Measurements from ENCODE around the gene TIMM8B.
A peak's percentile ranks its signal among the peaks of the same experiment; 100 is the strongest.
"Not testable (repeated sequence)": the region's sequence is repeated elsewhere in the genome, so short reads cannot be mapped to it uniquely, and the experiment has no call there.

TIMM8B gene

GRCh38 chr11:112073941-112074811 is 12.4 kb downstream of the TIMM8B start, which contains the start of the genes NKAPD1 and PIH1D2:
TSS of gene NKAPD1 (plus strand) at chr11:112074299. CDS start at chr11:112075575, 1,276 bp downstream.
TSS of gene PIH1D2 (minus strand) at chr11:112074017. CDS start at chr11:112073174, 843 bp downstream.
- under 1% methylated on average over 37 of the region's 43 CpGs for WGBS
- Histone ChIP-seq H3K27me3 (ENCODE audit: insufficient read depth, low read length) (no peaks in the 10 kb centered on the region), H3K4me1 (ENCODE audit: insufficient read depth, low read length) (no peaks in the 10 kb centered on the region; the same call in 1 of the 2 replicates), H3K9ac (ENCODE audit: low read depth, low read length) (peak within 1 kb of the TSS; percentile 93), H3K4me3 (ENCODE audit: low read length) (peak within 1 kb of the TSS; percentile 98), H3K27ac (ENCODE audit: low read depth, low read length) (peak within 1 kb of the TSS; percentile 99), H3K36me3 (ENCODE audit: insufficient read depth, low read length) (peaks cover 34% of the 10 kb centered on the region), H3K9me3 (ENCODE audit: insufficient read depth, low read depth, low read length) (no peaks in the 10 kb centered on the region)

- H3K9me3 ChIP-seq (ENCODE audit: insufficient read depth, low read depth, low read length): no peaks in the 10 kb centered on the region
- H3K36me3 ChIP-seq (ENCODE audit: insufficient read depth, low read length): peaks cover 61% of the 10 kb centered on the region
- H3K4me1 ChIP-seq (ENCODE audit: insufficient read depth, low read length): no peaks in the 10 kb centered on the region
- no peak overlapping the region for H3K9ac ChIP-seq (ENCODE audit: low read depth, low read length)
- WGBS: no CpG with 5 or more reads among the region's 1 CpG
- no peak overlapping the region for H3K4me3 ChIP-seq (ENCODE audit: low read length)
- no peak overlapping the region for H3K27ac ChIP-seq (ENCODE audit: low read depth, low read length)
- no peaks in the 10 kb centered on the region for H3K27me3 ChIP-seq (ENCODE audit: insufficient read depth, low read length)
These were observed 23.6 kb downstream of the TIMM8B start for GRCh38 chr11:112062923-112063322.

GRCh38 chr11:112058103-112058502 is 28.5 kb downstream of the TIMM8B start:
- Histone ChIP-seq H3K9ac (ENCODE audit: low read depth, low read length) (no peak overlapping the region), H3K9me3 (ENCODE audit: insufficient read depth, low read depth, low read length) (no peaks in the 10 kb centered on the region), H3K27ac (ENCODE audit: low read depth, low read length) (no peak overlapping the region), H3K36me3 (ENCODE audit: insufficient read depth, low read length) (peaks cover 90% of the 10 kb centered on the region), H3K4me3 (ENCODE audit: low read length) (no peak overlapping the region), H3K27me3 (ENCODE audit: insufficient read depth, low read length) (no peaks in the 10 kb centered on the region), H3K4me1 (ENCODE audit: insufficient read depth, low read length) (no peaks in the 10 kb centered on the region)
- 97% methylated on average over 1 of the region's 1 CpG for WGBS

GRCh38 chr11:112057170-112057569 is 29.4 kb downstream of the TIMM8B start:
- Histone ChIP-seq H3K9me3 (ENCODE audit: insufficient read depth, low read depth, low read length) (no peaks in the 10 kb centered on the region), H3K27me3 (ENCODE audit: insufficient read depth, low read length) (no peaks in the 10 kb centered on the region), H3K27ac (ENCODE audit: low read depth, low read length) (no peak overlapping the region), H3K9ac (ENCODE audit: low read depth, low read length) (no peak overlapping the region), H3K36me3 (ENCODE audit: insufficient read depth, low read length) (peaks cover 90% of the 10 kb centered on the region), H3K4me1 (ENCODE audit: insufficient read depth, low read length) (no peaks in the 10 kb centered on the region), H3K4me3 (ENCODE audit: low read length) (no peak overlapping the region)
- WGBS: 75% methylated on average over 4 of the region's 4 CpGs

- Histone ChIP-seq H3K4me3 (ENCODE audit: low read length) (no peak overlapping the region), H3K27ac (ENCODE audit: low read depth, low read length) (no peak overlapping the region), H3K4me1 (ENCODE audit: insufficient read depth, low read length) (no peaks in the 10 kb centered on the region), H3K9me3 (ENCODE audit: insufficient read depth, low read depth, low read length) (no peaks in the 10 kb centered on the region), H3K36me3 (ENCODE audit: insufficient read depth, low read length) (peaks cover 85% of the 10 kb centered on the region), H3K9ac (ENCODE audit: low read depth, low read length) (no peak overlapping the region), H3K27me3 (ENCODE audit: insufficient read depth, low read length) (no peaks in the 10 kb centered on the region)
- WGBS: 93% methylated on average over 3 of the region's 3 CpGs
These were observed 34.8 kb downstream of the TIMM8B start for GRCh38 chr11:112051768-112052167.

GRCh38 chr11:112050721-112051120 is 35.8 kb downstream of the TIMM8B start:
- Histone ChIP-seq H3K4me1 (ENCODE audit: insufficient read depth, low read length) (no peaks in the 10 kb centered on the region), H3K27me3 (ENCODE audit: insufficient read depth, low read length) (no peaks in the 10 kb centered on the region), H3K27ac (ENCODE audit: low read depth, low read length) (no peak overlapping the region), H3K9ac (ENCODE audit: low read depth, low read length) (no peak overlapping the region), H3K4me3 (ENCODE audit: low read length) (no peak overlapping the region), H3K9me3 (ENCODE audit: insufficient read depth, low read depth, low read length) (no peaks in the 10 kb centered on the region), H3K36me3 (ENCODE audit: insufficient read depth, low read length) (peaks cover 87% of the 10 kb centered on the region)
- WGBS: 100% methylated on average over 2 of the region's 3 CpGs

- H3K27me3 ChIP-seq (ENCODE audit: insufficient read depth, low read length): no peaks in the 10 kb centered on the region
- no peaks in the 10 kb centered on the region for H3K9me3 ChIP-seq (ENCODE audit: insufficient read depth, low read depth, low read length)
- H3K27ac ChIP-seq (ENCODE audit: low read depth, low read length): no peak overlapping the region
- peaks cover 90% of the 10 kb centered on the region for H3K36me3 ChIP-seq (ENCODE audit: insufficient read depth, low read length)
- 48% methylated on average over 2 of the region's 2 CpGs for WGBS
- no peak overlapping the region for H3K9ac ChIP-seq (ENCODE audit: low read depth, low read length)
- no peak overlapping the region for H3K4me3 ChIP-seq (ENCODE audit: low read length)
- H3K4me1 ChIP-seq (ENCODE audit: insufficient read depth, low read length): no peaks in the 10 kb centered on the region
These were observed 36.8 kb downstream of the TIMM8B start for GRCh38 chr11:112049777-112050176.

GRCh38 chr11:112048256-112048655 is 38.3 kb downstream of the TIMM8B start:
- not testable (repeated sequence) for H3K9me3 ChIP-seq (ENCODE audit: insufficient read depth, low read depth, low read length); H3K4me1 ChIP-seq (ENCODE audit: insufficient read depth, low read length); H3K27ac ChIP-seq (ENCODE audit: low read depth, low read length); H3K4me3 ChIP-seq (ENCODE audit: low read length); H3K9ac ChIP-seq (ENCODE audit: low read depth, low read length); H3K27me3 ChIP-seq (ENCODE audit: insufficient read depth, low read length)
- peaks cover 90% of the 10 kb centered on the region for H3K36me3 ChIP-seq (ENCODE audit: insufficient read depth, low read length)
- 100% methylated on average over 3 of the region's 3 CpGs for WGBS

- 98% methylated on average over 1 of the region's 2 CpGs for WGBS
- H3K9ac ChIP-seq (ENCODE audit: low read depth, low read length); H3K4me1 ChIP-seq (ENCODE audit: insufficient read depth, low read length); H3K27me3 ChIP-seq (ENCODE audit: insufficient read depth, low read length); H3K9me3 ChIP-seq (ENCODE audit: insufficient read depth, low read depth, low read length); H3K4me3 ChIP-seq (ENCODE audit: low read length); H3K27ac ChIP-seq (ENCODE audit: low read depth, low read length): not testable (repeated sequence)
- peaks cover 90% of the 10 kb centered on the region for H3K36me3 ChIP-seq (ENCODE audit: insufficient read depth, low read length)
These were observed 39.9 kb downstream of the TIMM8B start for GRCh38 chr11:112046647-112047046.

GRCh38 chr11:112044961-112045360 is 41.6 kb downstream of the TIMM8B start:
- Histone ChIP-seq H3K27ac (ENCODE audit: low read depth, low read length) (no peak overlapping the region), H3K4me1 (ENCODE audit: insufficient read depth, low read length) (no peaks in the 10 kb centered on the region), H3K9me3 (ENCODE audit: insufficient read depth, low read depth, low read length) (no peaks in the 10 kb centered on the region), H3K4me3 (ENCODE audit: low read length) (no peak overlapping the region), H3K36me3 (ENCODE audit: insufficient read depth, low read length) (peaks cover 90% of the 10 kb centered on the region), H3K9ac (ENCODE audit: low read depth, low read length) (no peak overlapping the region), H3K27me3 (ENCODE audit: insufficient read depth, low read length) (no peaks in the 10 kb centered on the region)
- 97% methylated on average over 4 of the region's 4 CpGs for WGBS

- Histone ChIP-seq H3K27ac (ENCODE audit: low read depth, low read length) (no peak overlapping the region), H3K9me3 (ENCODE audit: insufficient read depth, low read depth, low read length) (no peaks in the 10 kb centered on the region), H3K9ac (ENCODE audit: low read depth, low read length) (no peak overlapping the region), H3K27me3 (ENCODE audit: insufficient read depth, low read length) (no peaks in the 10 kb centered on the region), H3K4me1 (ENCODE audit: insufficient read depth, low read length) (no peaks in the 10 kb centered on the region), H3K4me3 (ENCODE audit: low read length) (no peak overlapping the region), H3K36me3 (ENCODE audit: insufficient read depth, low read length) (peaks cover 88% of the 10 kb centered on the region)
- WGBS: 100% methylated on average over 1 of the region's 2 CpGs
These were observed 43.6 kb downstream of the TIMM8B start for GRCh38 chr11:112042961-112043304.

All from HUES64 (cell line).